Lung (tissue), 12 donors: ENCODE data around the gene FLOT1. TPM values are rescaled to one million over a fixed set of nuclear protein-coding genes. Genes with fewer than 3 reads are reported as not detected.

Experiments used
- ATAC-seq: fragments of 200-7000 bp; cut with Tn5 transposase; one replicate; pipeline ENCODE4 v1.9.1; 2020; ENCODE audit warnings: moderate number of reproducible peaks; ENCODE audit not compliant: insufficient read depth, low FRiP score
- DNase-seq, 3 donors: peaks; one replicate each; pipeline ENCODE4 v3.0.0-alpha.2; 2013 to 2017
- H3K27ac ChIP-seq, 2 donors: one replicate each; pipeline ENCODE4 v1.5.1; 2013; ENCODE audit warnings: mild to moderate bottlenecking in 2 of 2, moderate library complexity in 2 of 2, control low read depth in 1 of 2, inconsistent platforms in 1 of 2, low read depth in 1 of 2, low read length in 1 of 2
- H3K27me3 ChIP-seq, 3 donors: one replicate each; pipeline ENCODE4 v1.5.1; 2013; ENCODE audit warnings: low read length in 2 of 3; ENCODE audit not compliant: control insufficient read depth in 3 of 3, insufficient read depth in 3 of 3
- H3K36me3 ChIP-seq, 4 donors: one replicate each; pipeline ENCODE4 v1.5.1; 2013; ENCODE audit warnings: low read length in 4 of 4, mild to moderate bottlenecking in 1 of 4, moderate library complexity in 1 of 4; ENCODE audit not compliant: control insufficient read depth in 4 of 4, insufficient read depth in 4 of 4
- H3K4me1 ChIP-seq, 5 donors: one replicate each; pipeline ENCODE4 v1.5.1; 2013; ENCODE audit warnings: low read length in 5 of 5, mild to moderate bottlenecking in 2 of 5, moderate library complexity in 1 of 5; ENCODE audit not compliant: control insufficient read depth in 5 of 5, insufficient read depth in 5 of 5
- H3K4me3 ChIP-seq: one replicate; pipeline ENCODE4 v1.5.1; 2013; ENCODE audit warnings: mild to moderate bottlenecking, control low read depth, moderate library complexity
- H3K9ac ChIP-seq, 2 donors: one replicate each; pipeline ENCODE4 v1.5.1; 2013; ENCODE audit warnings: low read length in 2 of 2, control low read depth in 1 of 2; ENCODE audit not compliant: insufficient read depth in 1 of 2
- H3K9me3 ChIP-seq, 4 donors: one replicate each; pipeline ENCODE4 v1.5.1; 2013; ENCODE audit warnings: low read length in 3 of 4, mild to moderate bottlenecking in 1 of 4, moderate library complexity in 1 of 4; ENCODE audit not compliant: control insufficient read depth in 4 of 4, insufficient read depth in 3 of 4
- WGBS, 2 donors: extraction: QIAGEN DNeasy Blood & Tissue Kit; methylation state at CpG; one replicate each; pipeline ENCODE4 v1.1.7; 2013; 5-methylcytosine and 5-hydroxymethylcytosine counted together
- polyA plus RNA-seq, 2 donors: library from polyadenylated mRNA; stranded (reverse); fragments of 200-250 nt; gene quantifications; one replicate each; pipeline ENCODE4 v1.2.1, GENCODE V29; 2013
- total RNA-seq, 2 donors: library from RNA; depleted of rRNA in 1 of 2; stranded (reverse); fragments of >200 nt in 1 of 2; gene quantifications; one replicate each; pipeline ENCODE4 v1.2.1, GENCODE V29; 2014 to 2021
- TF ChIP-seq, protein P1 (sequence below): IDR thresholded peaks from 2 replicates; pipeline ENCODE4 v1.5.1; 2012; ENCODE audit warnings: mild to moderate bottlenecking; ENCODE audit errors: control extremely low read depth, extremely low read depth
- donor health status: control.
- donor health status: control.
- donor health status: Bipolar disorder and iron deficiency.
- donor health status: healthy.
- donor health status: DM: yes; HTN: yes; CAD: no.

FLOT1 gene
- total and polyA plus RNA-seq, 4 donors: 88.0 to 474 (median 188) TPM

- H3K36me3 ChIP-seq: no peaks in the 10 kb centered on the region
- H3K9me3 ChIP-seq: no peaks in the 10 kb centered on the region
- no peak for ATAC-seq
- no peak for DNase-seq
- H3K27me3 ChIP-seq: no peaks in the 10 kb centered on the region
- H3K4me1 ChIP-seq: peaks cover 16 to 48% (median 30%) of the 10 kb centered on the region in 5 donors
- no peak overlapping the region for H3K9ac ChIP-seq
- H3K27ac ChIP-seq: peak overlapping the region; percentile 46 to 72
- WGBS, 2 donors: 79 to 94% methylated on average over 3 of the region's 3 CpGs
- TF ChIP-seq, protein P1, sequence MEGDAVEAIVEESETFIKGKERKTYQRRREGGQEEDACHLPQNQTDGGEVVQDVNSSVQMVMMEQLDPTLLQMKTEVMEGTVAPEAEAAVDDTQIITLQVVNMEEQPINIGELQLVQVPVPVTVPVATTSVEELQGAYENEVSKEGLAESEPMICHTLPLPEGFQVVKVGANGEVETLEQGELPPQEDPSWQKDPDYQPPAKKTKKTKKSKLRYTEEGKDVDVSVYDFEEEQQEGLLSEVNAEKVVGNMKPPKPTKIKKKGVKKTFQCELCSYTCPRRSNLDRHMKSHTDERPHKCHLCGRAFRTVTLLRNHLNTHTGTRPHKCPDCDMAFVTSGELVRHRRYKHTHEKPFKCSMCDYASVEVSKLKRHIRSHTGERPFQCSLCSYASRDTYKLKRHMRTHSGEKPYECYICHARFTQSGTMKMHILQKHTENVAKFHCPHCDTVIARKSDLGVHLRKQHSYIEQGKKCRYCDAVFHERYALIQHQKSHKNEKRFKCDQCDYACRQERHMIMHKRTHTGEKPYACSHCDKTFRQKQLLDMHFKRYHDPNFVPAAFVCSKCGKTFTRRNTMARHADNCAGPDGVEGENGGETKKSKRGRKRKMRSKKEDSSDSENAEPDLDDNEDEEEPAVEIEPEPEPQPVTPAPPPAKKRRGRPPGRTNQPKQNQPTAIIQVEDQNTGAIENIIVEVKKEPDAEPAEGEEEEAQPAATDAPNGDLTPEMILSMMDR: no peak
- H3K4me3 ChIP-seq: no peak overlapping the region
Observed at GRCh38 chr6:30778001-30778635, 35.6 kb upstream of the FLOT1 start.

DNA sequence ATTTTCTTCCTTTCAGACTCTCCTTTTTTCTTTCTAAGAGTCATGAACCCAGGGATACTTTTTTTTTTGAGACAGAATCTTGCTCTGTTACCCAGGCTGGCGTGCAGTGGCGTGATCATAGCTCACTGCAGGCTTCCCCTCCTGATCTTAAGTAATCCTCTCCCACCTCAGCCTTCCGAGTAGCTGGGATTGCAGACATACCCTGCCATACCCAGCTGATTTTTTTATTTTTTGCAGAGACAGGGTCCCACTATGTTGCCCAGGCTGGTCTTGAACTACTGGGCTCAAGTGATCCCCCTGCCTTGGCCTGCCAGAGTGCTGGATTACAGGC lies 34.6 kb upstream of the FLOT1 start:
- Histone ChIP-seq H3K9ac (no peak overlapping the region), H3K27ac (no peak overlapping the region), H3K4me1 (peaks cover 16 to 41% (median 25%) of the 10 kb centered on the region in 5 donors), H3K27me3 (no peaks in the 10 kb centered on the region), H3K4me3 (no peak overlapping the region), H3K9me3 (no peaks in the 10 kb centered on the region), H3K36me3 (no peaks in the 10 kb centered on the region)
- no peak for DNase-seq
- 47 to 86% methylated on average over 3 of the region's 3 CpGs for WGBS, 2 donors
- TF ChIP-seq, protein P1: no peak
- no peak for ATAC-seq

- DNase-seq (no peak), ATAC-seq (no peak)
- TF ChIP-seq, protein P1: no peak
- Histone ChIP-seq H3K9me3 (no peaks in the 10 kb centered on the region), H3K4me1 (peaks cover 16 to 36% (median 22%) of the 10 kb centered on the region in 5 donors), H3K36me3 (no peaks in the 10 kb centered on the region), H3K9ac (no peak overlapping the region), H3K27ac (no peak overlapping the region), H3K4me3 (no peak overlapping the region), H3K27me3 (no peaks in the 10 kb centered on the region)
- WGBS, 2 donors: 82 to 97% methylated on average over 5 of the region's 5 CpGs
Observed at GRCh38 chr6:30776390-30777154, 34.1 kb upstream of the FLOT1 start.
